ENCODE measurements around the gene CDIPT.

The CDIPT gene

GRCh38 chr16:29894352-29894751, 31.3 kb upstream of the CDIPT start:
- Histone ChIP-seq H4K8ac (ENCODE audit: low read depth, low read length) (no peak overlapping the region), H3K79me1 (ENCODE audit: low read depth, low read length) (no peaks in the 10 kb centered on the region), H3K23ac (ENCODE audit: low read depth, low read length, poor library complexity) (no peak overlapping the region), H3K27ac (replicated peaks; ENCODE audit: low read length) (no peak overlapping the region), H3K14ac (ENCODE audit: low read length) (no peak overlapping the region), H2BK5ac (ENCODE audit: low read length) (no peak overlapping the region), H2AK5ac (ENCODE audit: low read depth, low read length) (no peak overlapping the region), H3K9me3 (replicated peaks in 1 of 2; ENCODE audit: control insufficient read depth in 2 of 2, insufficient read depth in 1 of 2, low read depth in 1 of 2, low read length in 2 of 2) (no peaks in the 10 kb centered on the region), H3K4me2 (ENCODE audit: insufficient read depth, low read length, poor library complexity, severe bottlenecking) (no peak overlapping the region), H2BK120ac (ENCODE audit: low read depth, low read length) (no peak overlapping the region), H2BK15ac (ENCODE audit: low read length) (no peak overlapping the region), H2BK12ac (ENCODE audit: low read length) (no peak overlapping the region), H3K4me3 (ENCODE audit: low read length in 2 of 2) (no peak overlapping the region), H4K91ac (ENCODE audit: low read depth, low read length, poor library complexity) (no peak overlapping the region), H2AFZ (ENCODE audit: low read length) (no peak overlapping the region), H3K27me3 (ENCODE audit: control insufficient read depth in 3 of 3, insufficient read depth in 3 of 3, low read depth in 1 of 3, low read length in 3 of 3) (peaks cover 0 to 7% (median 1%) of the 10 kb centered on the region in 3 experiments), H3K18ac (ENCODE audit: low read length) (no peak overlapping the region), H3K9ac (ENCODE audit: low read depth, low read length, poor library complexity) (no peak overlapping the region), H3K36me3 (replicated peaks in 1 of 2; ENCODE audit: control insufficient read depth in 2 of 2, insufficient read depth in 2 of 2, low read length in 2 of 2) (no peaks in the 10 kb centered on the region), H3K4ac (ENCODE audit: low read length) (no peak overlapping the region), H3K4me1 (ENCODE audit: control insufficient read depth in 2 of 2, insufficient read depth in 1 of 2, low read depth in 1 of 2, low read length in 2 of 2) (peaks cover 12 to 15% of the 10 kb centered on the region in 2 donors)
- DNase-seq (ENCODE audit: low spot score) = no peak
- no CpG with 5 or more reads among the region's 4 CpGs for WGBS, 2 donors (ENCODE audit: extremely low coverage in 2 of 2, insufficient read length in 2 of 2, insufficient replicate concordance in 1 of 2)

GRCh38 chr16:29893553-29893952, 30.5 kb upstream of the CDIPT start:
- no CpG with 5 or more reads among the region's 3 CpGs for WGBS, 2 donors (ENCODE audit: extremely low coverage in 2 of 2, insufficient read length in 2 of 2, insufficient replicate concordance in 1 of 2)
- no peak overlapping the region for H3K4me3 ChIP-seq (ENCODE audit: low read length in 2 of 2)
- DNase-seq (ENCODE audit: low spot score) = no peak
- no peaks in the 10 kb centered on the region for H3K9me3 ChIP-seq (replicated peaks in 1 of 2; ENCODE audit: control insufficient read depth in 2 of 2, insufficient read depth in 1 of 2, low read depth in 1 of 2, low read length in 2 of 2)
- H3K18ac ChIP-seq (ENCODE audit: low read length) = no peak overlapping the region
- no peak overlapping the region for H2BK12ac ChIP-seq (ENCODE audit: low read length)
- no peak overlapping the region for H3K4me2 ChIP-seq (ENCODE audit: insufficient read depth, low read length, poor library complexity, severe bottlenecking)
- H3K36me3 ChIP-seq (replicated peaks in 1 of 2; ENCODE audit: control insufficient read depth in 2 of 2, insufficient read depth in 2 of 2, low read length in 2 of 2) = no peaks in the 10 kb centered on the region
- no peak overlapping the region for H3K4ac ChIP-seq (ENCODE audit: low read length)
- H2AK5ac ChIP-seq (ENCODE audit: low read depth, low read length) = no peak overlapping the region
- no peak overlapping the region for H3K9ac ChIP-seq (ENCODE audit: low read depth, low read length, poor library complexity)
- H4K8ac ChIP-seq (ENCODE audit: low read depth, low read length) = no peak overlapping the region
- H4K91ac ChIP-seq (ENCODE audit: low read depth, low read length, poor library complexity) = no peak overlapping the region
- H3K23ac ChIP-seq (ENCODE audit: low read depth, low read length, poor library complexity) = no peak overlapping the region
- H2AFZ ChIP-seq (ENCODE audit: low read length) = no peak overlapping the region
- no peak overlapping the region for H2BK15ac ChIP-seq (ENCODE audit: low read length)
- H3K14ac ChIP-seq (ENCODE audit: low read length) = no peak overlapping the region
- H3K27ac ChIP-seq (replicated peaks; ENCODE audit: low read length) = no peak overlapping the region
- peaks cover 9 to 14% of the 10 kb centered on the region in 2 donors for H3K4me1 ChIP-seq (ENCODE audit: control insufficient read depth in 2 of 2, insufficient read depth in 1 of 2, low read depth in 1 of 2, low read length in 2 of 2)
- no peak overlapping the region for H2BK5ac ChIP-seq (ENCODE audit: low read length)
- H3K27me3 ChIP-seq (ENCODE audit: control insufficient read depth in 3 of 3, insufficient read depth in 3 of 3, low read depth in 1 of 3, low read length in 3 of 3) = peaks cover 0 to 7% (median 1%) of the 10 kb centered on the region in 3 experiments
- no peaks in the 10 kb centered on the region for H3K79me1 ChIP-seq (ENCODE audit: low read depth, low read length)
- no peak overlapping the region for H2BK120ac ChIP-seq (ENCODE audit: low read depth, low read length)

- H2AFZ ChIP-seq (ENCODE audit: low read length) = no peak overlapping the region
- no peak overlapping the region for H3K23ac ChIP-seq (ENCODE audit: low read depth, low read length, poor library complexity)
- no peak overlapping the region for H4K8ac ChIP-seq (ENCODE audit: low read depth, low read length)
- no peak overlapping the region for H3K14ac ChIP-seq (ENCODE audit: low read length)
- H3K27ac ChIP-seq (replicated peaks; ENCODE audit: low read length) = no peak overlapping the region
- no peak overlapping the region for H2BK15ac ChIP-seq (ENCODE audit: low read length)
- H3K79me1 ChIP-seq (ENCODE audit: low read depth, low read length) = peaks cover 1% of the 10 kb centered on the region
- no peak overlapping the region for H3K4ac ChIP-seq (ENCODE audit: low read length)
- no CpG with 5 or more reads among the region's 6 CpGs for WGBS, 2 donors (ENCODE audit: extremely low coverage in 2 of 2, insufficient read length in 2 of 2, insufficient replicate concordance in 1 of 2)
- no peak overlapping the region for H3K18ac ChIP-seq (ENCODE audit: low read length)
- no peak overlapping the region for H2AK5ac ChIP-seq (ENCODE audit: low read depth, low read length)
- no peaks in the 10 kb centered on the region for H3K27me3 ChIP-seq (ENCODE audit: control insufficient read depth in 3 of 3, insufficient read depth in 3 of 3, low read depth in 1 of 3, low read length in 3 of 3)
- no peak overlapping the region for H2BK120ac ChIP-seq (ENCODE audit: low read depth, low read length)
- no peak overlapping the region for H3K4me3 ChIP-seq (ENCODE audit: low read length in 2 of 2)
- H3K36me3 ChIP-seq (replicated peaks in 1 of 2; ENCODE audit: control insufficient read depth in 2 of 2, insufficient read depth in 2 of 2, low read length in 2 of 2) = no peaks in the 10 kb centered on the region
- no peak overlapping the region for H2BK5ac ChIP-seq (ENCODE audit: low read length)
- H2BK12ac ChIP-seq (ENCODE audit: low read length) = no peak overlapping the region
- peaks cover 0 to 5% of the 10 kb centered on the region in 2 donors for H3K4me1 ChIP-seq (ENCODE audit: control insufficient read depth in 2 of 2, insufficient read depth in 1 of 2, low read depth in 1 of 2, low read length in 2 of 2)
- no peak overlapping the region for H3K4me2 ChIP-seq (ENCODE audit: insufficient read depth, low read length, poor library complexity, severe bottlenecking)
- no peak for DNase-seq (ENCODE audit: low spot score)
- no peaks in the 10 kb centered on the region for H3K9me3 ChIP-seq (replicated peaks in 1 of 2; ENCODE audit: control insufficient read depth in 2 of 2, insufficient read depth in 1 of 2, low read depth in 1 of 2, low read length in 2 of 2)
- H3K9ac ChIP-seq (ENCODE audit: low read depth, low read length, poor library complexity) = no peak overlapping the region
- H4K91ac ChIP-seq (ENCODE audit: low read depth, low read length, poor library complexity) = no peak overlapping the region
Measured at GRCh38 chr16:29892458-29892813, 29.4 kb upstream of the CDIPT start.

GRCh38 chr16:29891525-29892457, 28.8 kb upstream of the CDIPT start:
- Histone ChIP-seq H3K14ac (ENCODE audit: low read length) (no peak overlapping the region), H3K4me2 (ENCODE audit: insufficient read depth, low read length, poor library complexity, severe bottlenecking) (no peak overlapping the region), H3K4me1 (ENCODE audit: control insufficient read depth in 2 of 2, insufficient read depth in 1 of 2, low read depth in 1 of 2, low read length in 2 of 2) (peaks cover 0 to 3% of the 10 kb centered on the region in 2 donors), H2BK12ac (ENCODE audit: low read length) (no peak overlapping the region), H2AK5ac (ENCODE audit: low read depth, low read length) (no peak overlapping the region), H3K4ac (ENCODE audit: low read length) (no peak overlapping the region), H2BK120ac (ENCODE audit: low read depth, low read length) (no peak overlapping the region), H3K36me3 (replicated peaks in 1 of 2; ENCODE audit: control insufficient read depth in 2 of 2, insufficient read depth in 2 of 2, low read length in 2 of 2) (no peaks in the 10 kb centered on the region), H3K23ac (ENCODE audit: low read depth, low read length, poor library complexity) (no peak overlapping the region), H3K9me3 (replicated peaks in 1 of 2; ENCODE audit: control insufficient read depth in 2 of 2, insufficient read depth in 1 of 2, low read depth in 1 of 2, low read length in 2 of 2) (no peaks in the 10 kb centered on the region), H3K27ac (replicated peaks; ENCODE audit: low read length) (no peak overlapping the region), H4K8ac (ENCODE audit: low read depth, low read length) (no peak overlapping the region), H4K91ac (ENCODE audit: low read depth, low read length, poor library complexity) (no peak overlapping the region), H3K79me1 (ENCODE audit: low read depth, low read length) (peaks cover 1% of the 10 kb centered on the region), H2BK15ac (ENCODE audit: low read length) (no peak overlapping the region), H3K18ac (ENCODE audit: low read length) (no peak overlapping the region), H3K4me3 (ENCODE audit: low read length in 2 of 2) (no peak overlapping the region), H2BK5ac (ENCODE audit: low read length) (no peak overlapping the region), H2AFZ (ENCODE audit: low read length) (no peak overlapping the region), H3K9ac (ENCODE audit: low read depth, low read length, poor library complexity) (no peak overlapping the region), H3K27me3 (ENCODE audit: control insufficient read depth in 3 of 3, insufficient read depth in 3 of 3, low read depth in 1 of 3, low read length in 3 of 3) (no peaks in the 10 kb centered on the region)
- no CpG with 5 or more reads among the region's 10 CpGs for WGBS, 2 donors (ENCODE audit: extremely low coverage in 2 of 2, insufficient read length in 2 of 2, insufficient replicate concordance in 1 of 2)
- DNase-seq (ENCODE audit: low spot score) = no peak

Measured in neuronal stem cell (in vitro differentiated cells).